DND-41 (cell line): Measurements from ENCODE around the gene CCNB2.

Source experiments
- EZH2 ChIP-seq: IDR thresholded peaks from 3 replicates; pipeline ENCODE4 v1.6.1; 2012; ENCODE audit warnings: borderline replicate concordance, low read depth, mild to moderate bottlenecking, moderate library complexity, low read length, inconsistent platforms; ENCODE audit not compliant: severe bottlenecking
- TF ChIP-seq, protein P1 (sequence below): IDR thresholded peaks from 2 replicates; pipeline ENCODE4 v1.5.1; 2012; ENCODE audit warnings: borderline replicate concordance, low read length, moderate library complexity, mild to moderate bottlenecking; ENCODE audit not compliant: poor library complexity, severe bottlenecking; ENCODE audit errors: extremely low read depth

DNA sequence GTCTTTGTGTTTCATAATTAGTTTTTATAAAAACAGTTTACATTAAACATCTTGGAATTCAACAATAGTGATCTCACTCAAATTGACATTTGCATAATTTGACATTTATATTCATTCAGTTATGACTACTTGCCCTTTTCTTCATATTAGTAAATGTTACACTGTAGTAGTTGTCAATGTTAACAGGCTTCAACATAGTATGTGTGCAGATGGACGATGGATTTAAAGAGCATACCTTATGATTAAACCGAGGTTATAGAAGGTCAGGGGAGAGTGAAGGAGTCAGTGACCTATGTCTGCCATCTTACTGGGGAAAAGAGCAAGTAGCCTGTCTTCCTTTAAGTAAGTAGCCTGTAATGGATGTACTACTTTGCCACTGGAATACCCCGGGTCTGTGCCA, 8.5 kb upstream of the CCNB2 start:
- TF ChIP-seq, protein P1, sequence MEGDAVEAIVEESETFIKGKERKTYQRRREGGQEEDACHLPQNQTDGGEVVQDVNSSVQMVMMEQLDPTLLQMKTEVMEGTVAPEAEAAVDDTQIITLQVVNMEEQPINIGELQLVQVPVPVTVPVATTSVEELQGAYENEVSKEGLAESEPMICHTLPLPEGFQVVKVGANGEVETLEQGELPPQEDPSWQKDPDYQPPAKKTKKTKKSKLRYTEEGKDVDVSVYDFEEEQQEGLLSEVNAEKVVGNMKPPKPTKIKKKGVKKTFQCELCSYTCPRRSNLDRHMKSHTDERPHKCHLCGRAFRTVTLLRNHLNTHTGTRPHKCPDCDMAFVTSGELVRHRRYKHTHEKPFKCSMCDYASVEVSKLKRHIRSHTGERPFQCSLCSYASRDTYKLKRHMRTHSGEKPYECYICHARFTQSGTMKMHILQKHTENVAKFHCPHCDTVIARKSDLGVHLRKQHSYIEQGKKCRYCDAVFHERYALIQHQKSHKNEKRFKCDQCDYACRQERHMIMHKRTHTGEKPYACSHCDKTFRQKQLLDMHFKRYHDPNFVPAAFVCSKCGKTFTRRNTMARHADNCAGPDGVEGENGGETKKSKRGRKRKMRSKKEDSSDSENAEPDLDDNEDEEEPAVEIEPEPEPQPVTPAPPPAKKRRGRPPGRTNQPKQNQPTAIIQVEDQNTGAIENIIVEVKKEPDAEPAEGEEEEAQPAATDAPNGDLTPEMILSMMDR, result no peak
- no peak for TF ChIP-seq EZH2
